Mesenchymal stem cell (in vitro differentiated cells and primary cell): ENCODE measurements around the gene CFAP92.
A peak's percentile ranks its signal among the peaks of the same experiment; 100 is the strongest.

Experiments
- DNase-seq: peaks from one replicate; pipeline ENCODE4 v3.0.0-alpha.2; 2013
- H2AFZ ChIP-seq: one replicate; pipeline ENCODE4 v1.6.1; 2013; ENCODE audit warnings: low read depth, mild to moderate bottlenecking, control low read depth, inconsistent platforms, low read length, moderate library complexity
- H2AK5ac ChIP-seq: 2 replicates; pipeline ENCODE4 v1.6.1; 2013; ENCODE audit warnings: low read length, moderate library complexity, mild to moderate bottlenecking, inconsistent platforms; ENCODE audit not compliant: severe bottlenecking
- H2BK120ac ChIP-seq: one replicate; pipeline ENCODE4 v1.6.1; 2013; ENCODE audit warnings: low read depth, mild to moderate bottlenecking, inconsistent platforms, low read length, moderate library complexity
- H2BK12ac ChIP-seq, 2 experiments: one replicate each; pipeline ENCODE4 v1.6.1; 2013; ENCODE audit warnings: inconsistent platforms in 2 of 2, low read length in 2 of 2, mild to moderate bottlenecking in 2 of 2, moderate library complexity in 2 of 2, control low read depth in 1 of 2
- H2BK15ac ChIP-seq: one replicate; pipeline ENCODE4 v1.6.1; 2013; ENCODE audit warnings: mild to moderate bottlenecking, low read depth, inconsistent platforms; ENCODE audit not compliant: poor library complexity, severe bottlenecking
- H2BK5ac ChIP-seq: 2 replicates; pipeline ENCODE4 v1.6.1; 2013; ENCODE audit warnings: low read depth, mild to moderate bottlenecking, low read length, control low read depth, inconsistent platforms; ENCODE audit not compliant: poor library complexity, severe bottlenecking
- H3K14ac ChIP-seq, 2 experiments: one replicate each; pipeline ENCODE4 v1.6.1; 2013; ENCODE audit warnings: inconsistent platforms in 2 of 2, low read length in 2 of 2, control low read depth in 1 of 2, mild to moderate bottlenecking in 1 of 2, moderate library complexity in 1 of 2
- H3K18ac ChIP-seq, 2 experiments: one replicate each; pipeline ENCODE4 v1.6.1; 2013; ENCODE audit warnings: inconsistent platforms in 2 of 2, low read length in 2 of 2, control low read depth in 1 of 2, low read depth in 1 of 2, mild to moderate bottlenecking in 1 of 2
- H3K23ac ChIP-seq, 2 experiments: one replicate each; pipeline ENCODE4 v1.6.1; 2013; ENCODE audit warnings: inconsistent platforms in 2 of 2, low read length in 2 of 2, mild to moderate bottlenecking in 2 of 2, moderate library complexity in 2 of 2, control low read depth in 1 of 2
- H3K27ac ChIP-seq: 2 replicates; pipeline ENCODE4 v1.5.1; 2013; ENCODE audit warnings: mild to moderate bottlenecking, moderate library complexity, low read length, control low read depth, inconsistent platforms; ENCODE audit not compliant: poor library complexity, severe bottlenecking
- H3K27me3 ChIP-seq, 2 experiments: 2 replicates each; pipeline versions ENCODE4 v1.6.1 to v1.7.0; 2013; ENCODE audit warnings: low read length in 2 of 2, mild to moderate bottlenecking in 2 of 2, moderate library complexity in 2 of 2, control low read depth in 1 of 2, inconsistent platforms in 1 of 2; ENCODE audit not compliant: control insufficient read depth in 1 of 2, insufficient read depth in 1 of 2
- H3K36me3 ChIP-seq, 2 experiments: 2 replicates each; pipeline versions ENCODE4 v1.6.1 to v1.7.0; 2013; ENCODE audit warnings: low read length in 2 of 2, control low read depth in 1 of 2, inconsistent platforms in 1 of 2, low read depth in 1 of 2, mild to moderate bottlenecking in 1 of 2; ENCODE audit not compliant: insufficient read depth in 2 of 2, control insufficient read depth in 1 of 2
- H3K4ac ChIP-seq, 2 experiments: one replicate each; pipeline ENCODE4 v1.6.1; 2013; ENCODE audit warnings: inconsistent platforms in 2 of 2, low read length in 2 of 2, mild to moderate bottlenecking in 2 of 2, moderate library complexity in 2 of 2, control low read depth in 1 of 2, low read depth in 1 of 2
- H3K4me1 ChIP-seq: 2 replicates; pipeline ENCODE4 v1.6.1; 2013; ENCODE audit warnings: low read depth, low read length, control low read depth; ENCODE audit not compliant: control insufficient read depth, insufficient read depth
- H3K4me2 ChIP-seq: 2 replicates; pipeline ENCODE4 v1.6.1; 2013; ENCODE audit warnings: low read length, mild to moderate bottlenecking, inconsistent platforms; ENCODE audit not compliant: poor library complexity, severe bottlenecking
- H3K4me3 ChIP-seq, 2 experiments: 2 replicates each; pipeline versions ENCODE4 v1.5.1 to v1.7.0; 2013; ENCODE audit warnings: low read length in 2 of 2, mild to moderate bottlenecking in 2 of 2, control low read depth in 1 of 2, low read depth in 1 of 2; ENCODE audit not compliant: insufficient read depth in 1 of 2
- H3K79me1 ChIP-seq: replicated peaks from 2 replicates; pipeline ENCODE4 v1.6.1; 2013; ENCODE audit warnings: mild to moderate bottlenecking, control low read depth, low read length, inconsistent platforms; ENCODE audit not compliant: poor library complexity, severe bottlenecking
- H3K9ac ChIP-seq: 2 replicates; pipeline ENCODE4 v1.7.0; 2013; ENCODE audit warnings: mild to moderate bottlenecking, low read length, moderate library complexity
- H3K9me3 ChIP-seq: 2 replicates; pipeline ENCODE4 v1.7.0; 2013; ENCODE audit warnings: mild to moderate bottlenecking, low read length; ENCODE audit not compliant: control insufficient read depth
- H4K8ac ChIP-seq: one replicate; pipeline ENCODE4 v1.6.1; 2013; ENCODE audit warnings: inconsistent platforms, mild to moderate bottlenecking, low read length, moderate library complexity
- H4K91ac ChIP-seq: one replicate; pipeline ENCODE4 v1.6.1; 2013; ENCODE audit warnings: mild to moderate bottlenecking, low read length, inconsistent platforms
- WGBS: methylation state at CpG from one replicate; pipeline ENCODE4 v1.1.7; 2013; ENCODE audit warnings: mixed read lengths; 5-methylcytosine and 5-hydroxymethylcytosine counted together

The CFAP92 gene

DNA sequence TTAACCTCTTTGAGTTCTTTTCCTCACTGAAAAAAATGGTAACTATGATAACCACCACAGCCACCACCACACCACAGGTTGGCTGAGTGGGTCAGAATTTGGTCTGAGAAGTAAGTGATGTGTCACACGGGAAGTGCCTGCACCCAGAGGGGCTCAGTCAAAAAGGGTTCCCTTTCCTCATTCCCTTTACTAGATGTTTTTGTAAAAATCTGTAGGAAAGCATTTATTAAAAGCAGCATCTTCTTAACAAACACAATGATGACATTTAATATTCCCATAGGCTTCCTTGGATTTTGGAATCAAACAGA, 23.2 kb downstream of the CFAP92 start:
- no peak overlapping the region for H2BK5ac ChIP-seq

DNA sequence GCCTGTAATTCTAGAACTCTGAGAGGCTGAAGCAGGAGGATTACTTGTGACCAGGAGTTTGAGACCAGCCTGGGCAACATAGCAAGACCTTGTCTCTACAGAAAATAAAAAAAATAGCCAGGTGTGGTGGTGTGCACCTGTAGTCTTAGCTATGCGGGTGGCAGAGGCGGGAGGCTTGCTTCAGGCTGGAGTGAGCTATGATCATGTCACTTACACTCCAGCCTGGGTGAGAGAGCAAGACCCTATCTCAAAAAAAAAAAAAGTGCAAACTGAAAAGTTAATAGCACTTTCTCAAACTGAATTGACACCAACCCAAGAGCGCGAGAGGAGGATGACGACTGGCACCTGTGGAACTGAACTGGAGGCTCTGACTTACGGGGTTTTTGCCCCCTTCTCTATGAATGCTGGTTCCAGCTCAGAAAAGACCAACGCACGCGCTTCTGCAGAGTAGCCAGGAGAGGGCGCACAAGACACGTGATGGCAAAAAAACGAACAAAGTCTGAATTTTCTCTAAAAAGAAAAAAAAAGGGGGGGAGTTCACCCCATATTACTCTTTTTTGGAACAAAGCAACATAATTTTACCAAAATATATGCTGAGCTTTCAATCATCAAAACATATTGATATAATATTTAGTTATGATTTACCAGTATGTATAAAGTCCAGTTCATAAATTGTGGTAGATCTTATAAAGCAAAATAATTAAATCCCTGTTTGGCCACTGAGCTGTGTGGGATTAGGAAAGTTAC, 23.7 kb downstream of the CFAP92 start:
- Histone ChIP-seq H3K36me3 (no peaks in the 10 kb centered on the region), H4K91ac (no peak overlapping the region), H4K8ac (no peak overlapping the region), H3K4ac (no peak overlapping the region), H2BK12ac (no peak overlapping the region), H3K14ac (no peak overlapping the region), H2AK5ac (no peak overlapping the region), H3K79me1 (no peaks in the 10 kb centered on the region), H3K4me1 (peaks cover 1% of the 10 kb centered on the region), H3K9ac (peak overlapping the region; percentile 56), H3K23ac (no peak overlapping the region), H2BK15ac (no peak overlapping the region), H3K18ac (no peak overlapping the region), H3K4me3 (no peak overlapping the region), H3K9me3 (no peaks in the 10 kb centered on the region), H3K27ac (no peak overlapping the region), H2AFZ (no peak overlapping the region), H3K4me2 (no peak overlapping the region), H3K27me3 (peaks cover 16 to 38% of the 10 kb centered on the region in 2 experiments), H2BK120ac (no peak overlapping the region), H2BK5ac (no peak overlapping the region)
- WGBS: 25% methylated on average over 9 of the region's 12 CpGs
- peak; percentile 54 for DNase-seq

More for the DNA sequence above, 23.2 kb downstream of the CFAP92 start:
- Histone ChIP-seq H2BK12ac (peak overlapping the region in 1 of 2 experiments; percentile 69), H4K91ac (no peak overlapping the region), H3K9me3 (no peaks in the 10 kb centered on the region), H3K27me3 (peaks cover 16 to 34% of the 10 kb centered on the region in 2 experiments), H2AFZ (no peak overlapping the region), H3K79me1 (no peaks in the 10 kb centered on the region), H3K4me2 (no peak overlapping the region), H3K9ac (peak overlapping the region; percentile 56), H4K8ac (no peak overlapping the region), H2BK120ac (no peak overlapping the region), H3K4me3 (no peak overlapping the region), H2BK15ac (no peak overlapping the region), H3K18ac (no peak overlapping the region), H3K4me1 (peaks cover 1% of the 10 kb centered on the region), H3K4ac (peak overlapping the region in 1 of 2 experiments; percentile 73), H3K36me3 (no peaks in the 10 kb centered on the region), H3K27ac (no peak overlapping the region), H3K23ac (no peak overlapping the region), H3K14ac (no peak overlapping the region), H2AK5ac (no peak overlapping the region)
- peak; percentile 38 for DNase-seq
- whole genome bisulfite sequencing: no CpG with 5 or more reads among the region's 1 CpG

DNA sequence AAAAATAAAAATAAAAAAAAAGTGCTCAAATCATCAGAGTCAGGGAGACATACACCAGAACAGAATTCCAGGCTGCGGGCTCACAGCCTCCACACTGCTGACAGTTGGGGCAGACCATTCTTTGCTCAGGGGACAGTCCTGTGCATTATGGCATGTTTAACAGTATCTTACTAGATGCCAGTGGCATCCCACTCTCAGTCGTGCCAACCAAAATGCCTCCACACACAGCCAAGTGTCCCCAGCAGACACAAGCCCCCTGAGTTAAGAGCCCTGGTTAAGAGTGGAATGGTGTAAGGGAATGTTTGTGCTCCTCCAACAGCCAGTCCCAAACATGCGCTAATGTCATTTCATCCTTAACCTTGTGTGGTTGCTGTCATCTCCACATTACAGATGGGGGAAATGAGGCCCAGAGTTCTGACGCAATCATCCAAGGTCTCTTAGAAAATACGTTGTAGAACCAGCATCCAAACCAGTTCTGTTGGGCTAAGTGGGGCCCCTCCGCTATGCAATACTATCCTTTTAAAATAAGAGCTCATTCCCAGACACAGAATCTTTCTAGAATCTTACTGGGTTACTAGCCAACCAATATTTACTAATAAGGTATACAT, 26.0 kb downstream of the CFAP92 start:
- no peak overlapping the region for H2BK5ac ChIP-seq
- no peak overlapping the region for H2BK15ac ChIP-seq
- H2BK120ac ChIP-seq: no peak overlapping the region
- H3K27me3 ChIP-seq: peaks cover 16 to 36% of the 10 kb centered on the region in 2 experiments
- H4K91ac ChIP-seq: no peak overlapping the region
- H3K9me3 ChIP-seq: no peaks in the 10 kb centered on the region
- no peak for DNase-seq
- H3K23ac ChIP-seq: no peak overlapping the region
- H2AK5ac ChIP-seq: no peak overlapping the region
- no peak overlapping the region for H3K18ac ChIP-seq
- no peak overlapping the region for H2AFZ ChIP-seq
- H3K4me2 ChIP-seq: no peak overlapping the region
- no peak overlapping the region for H4K8ac ChIP-seq
- no peak overlapping the region for H3K4me3 ChIP-seq
- WGBS: 83% methylated on average over 5 of the region's 6 CpGs
- H3K9ac ChIP-seq: no peak overlapping the region
- H2BK12ac ChIP-seq: no peak overlapping the region
- H3K79me1 ChIP-seq: no peaks in the 10 kb centered on the region
- no peak overlapping the region for H3K14ac ChIP-seq
- no peaks in the 10 kb centered on the region for H3K36me3 ChIP-seq
- no peak overlapping the region for H3K27ac ChIP-seq
- no peak overlapping the region for H3K4ac ChIP-seq
- no peaks in the 10 kb centered on the region for H3K4me1 ChIP-seq

DNA sequence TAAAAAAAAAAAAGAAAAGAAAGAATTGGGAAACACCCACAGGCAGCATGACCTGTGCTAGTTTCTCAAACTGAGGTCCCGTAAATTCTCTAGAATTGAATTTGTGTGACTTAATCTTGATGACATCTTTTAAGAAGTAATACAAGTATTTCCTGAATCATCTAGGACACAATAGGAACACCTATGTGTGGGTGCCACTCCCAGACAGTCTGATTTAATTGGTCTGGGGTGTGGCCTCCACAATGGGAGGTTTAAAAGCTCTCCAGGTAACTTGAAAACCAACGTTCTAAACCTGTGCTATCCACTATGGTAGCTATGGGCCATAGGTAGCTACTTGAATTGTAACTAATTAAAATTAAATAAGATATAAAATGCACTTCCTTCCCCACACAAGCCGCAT, 28.1 kb downstream of the CFAP92 start:
- Histone ChIP-seq H3K79me1 (no peaks in the 10 kb centered on the region), H3K4ac (no peak overlapping the region), H2BK12ac (no peak overlapping the region), H3K23ac (no peak overlapping the region), H3K9me3 (no peaks in the 10 kb centered on the region), H3K27me3 (peaks cover 16 to 24% of the 10 kb centered on the region in 2 experiments), H2BK120ac (no peak overlapping the region), H3K14ac (no peak overlapping the region), H3K4me1 (no peaks in the 10 kb centered on the region), H3K36me3 (no peaks in the 10 kb centered on the region), H2AFZ (no peak overlapping the region), H2AK5ac (no peak overlapping the region), H3K27ac (no peak overlapping the region), H4K8ac (no peak overlapping the region), H2BK5ac (no peak overlapping the region), H3K9ac (no peak overlapping the region), H3K4me2 (no peak overlapping the region), H3K18ac (no peak overlapping the region), H3K4me3 (no peak overlapping the region), H4K91ac (no peak overlapping the region), H2BK15ac (no peak overlapping the region)
- no peak for DNase-seq
- 80% methylated on average over 1 of the region's 3 CpGs for WGBS
